SU-DHL-6 (cell line): ENCODE measurements around the gene FUCA1.

Experiments
- H2AFZ ChIP-seq: fragments of 200-600 bp; sonication (generic); 2 replicates; pipeline ENCODE4 v1.6.1; 2014; ENCODE audit warnings: low read depth, mild to moderate bottlenecking, moderate library complexity, mixed read lengths, antibody characterized with exemption, low read length; ENCODE audit not compliant: severe bottlenecking
- H3F3A ChIP-seq: fragments of 200-600 bp; shearing (Covaris generic); 2 replicates; pipeline ENCODE4 v1.6.0; 2016; ENCODE audit warnings: antibody characterized with exemption, mild to moderate bottlenecking; ENCODE audit not compliant: insufficient read depth
- H3K27ac ChIP-seq: fragments of 200-600 bp; sonication (generic); 2 replicates; pipeline ENCODE4 v1.5.1; 2016; ENCODE audit warnings: low read depth, mild to moderate bottlenecking, low read length, moderate library complexity, mixed read lengths
- H3K27me3 ChIP-seq: fragments of 200-600 bp; sonication (generic), shearing (Covaris generic); 2 replicates; pipeline ENCODE4 v1.6.0; 2014; ENCODE audit warnings: mild to moderate bottlenecking, low read length
- H3K36me3 ChIP-seq: fragments of 200-600 bp; sonication (generic); 2 replicates; pipeline ENCODE4 v1.6.1; 2014; ENCODE audit warnings: mild to moderate bottlenecking, low read length, mixed read lengths
- H3K4me2 ChIP-seq: fragments of 300-600, 200-600 bp; shearing (Covaris generic), sonication (generic); 2 replicates; pipeline ENCODE4 v1.6.0; 2014; ENCODE audit warnings: low read length, low read depth, mild to moderate bottlenecking; ENCODE audit not compliant: poor library complexity, severe bottlenecking
- H3K4me3 ChIP-seq: fragments of 200-600 bp; sonication (generic); 2 replicates; pipeline ENCODE4 v1.5.1; 2014; ENCODE audit warnings: antibody characterized with exemption, low read length, mild to moderate bottlenecking, mixed read lengths; ENCODE audit not compliant: insufficient read depth, poor library complexity, severe bottlenecking
- H3K79me2 ChIP-seq: fragments of 200-600 bp; sonication (generic); 2 replicates; pipeline ENCODE4 v1.6.1; 2014; ENCODE audit warnings: mild to moderate bottlenecking, low read length, moderate library complexity; ENCODE audit not compliant: insufficient read depth
- H3K9ac ChIP-seq: fragments of 200-600 bp; sonication (generic); 2 replicates; pipeline ENCODE4 v1.7.0; 2014; ENCODE audit warnings: mild to moderate bottlenecking, low read length
- H3K9me2 ChIP-seq: fragments of 200-600 bp; sonication (generic); replicated peaks from 2 replicates; pipeline ENCODE4 v1.6.1; 2014; ENCODE audit warnings: low read length; ENCODE audit not compliant: insufficient read depth
- H3K9me3 ChIP-seq: fragments of 200-600 bp; sonication (generic); 2 replicates; pipeline ENCODE4 v1.6.1; 2014; ENCODE audit warnings: low read length, mixed read lengths; ENCODE audit not compliant: insufficient read depth
- H4K20me1 ChIP-seq: fragments of 200-600 bp; sonication (generic); 2 replicates; pipeline ENCODE4 v1.6.1; 2014; ENCODE audit warnings: low read depth, mild to moderate bottlenecking, antibody characterized with exemption, low read length, moderate library complexity, mixed read lengths
- EZH2phosphoT487 ChIP-seq: fragments of 200-600 bp; sonication (generic), shearing (Covaris generic); conservative IDR thresholded peaks from 2 replicates; pipeline ENCODE4 v1.6.1; 2018; ENCODE audit warnings: mild to moderate bottlenecking, antibody characterized with exemption, low read length, moderate library complexity, mixed read lengths
- TF ChIP-seq, protein P1 (sequence below): fragments of 200-600 bp; sonication (generic); IDR thresholded peaks from one replicate; pipeline ENCODE4 v1.5.1; 2017; ENCODE audit warnings: antibody characterized with exemption, mild to moderate bottlenecking, low read length, moderate library complexity; ENCODE audit not compliant: insufficient read depth, poor library complexity, severe bottlenecking

The FUCA1 gene

DNA sequence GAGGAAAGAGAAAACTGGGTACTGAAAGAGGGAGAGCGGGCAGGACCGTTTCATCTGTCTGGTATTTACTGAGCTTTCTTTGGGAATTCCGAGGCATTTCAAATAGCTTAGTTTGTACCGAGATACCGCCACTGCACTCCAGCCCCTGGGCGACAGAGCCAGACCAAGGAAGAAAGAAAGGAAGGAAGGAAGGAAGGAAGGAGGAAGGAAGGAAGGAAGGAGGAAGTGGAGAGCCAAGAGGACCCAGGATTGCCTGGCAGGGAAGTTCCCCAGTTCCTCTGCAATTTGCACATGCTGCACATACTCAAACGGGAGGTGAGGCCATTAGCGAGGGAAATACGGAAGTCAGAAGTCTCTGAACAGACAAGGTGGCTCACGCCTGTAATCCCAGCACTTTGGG lies 961 bp upstream of the FUCA1 start:
- H3K27ac ChIP-seq = peak overlapping the region; percentile 72
- H3K36me3 ChIP-seq = no peaks in the 10 kb centered on the region
- peaks cover 7% of the 10 kb centered on the region; the same call in 1 of the 2 replicates for H3F3A ChIP-seq
- H3K9me2 ChIP-seq = no peaks in the 10 kb centered on the region
- no peak overlapping the region for H3K4me3 ChIP-seq
- peaks cover 13% of the 10 kb centered on the region; the same call in 1 of the 2 replicates for H3K79me2 ChIP-seq
- H3K27me3 ChIP-seq = no peaks in the 10 kb centered on the region
- H3K9me3 ChIP-seq = no peaks in the 10 kb centered on the region
- no peaks in the 10 kb centered on the region for H4K20me1 ChIP-seq
- peak overlapping the region; percentile 59 for H3K4me2 ChIP-seq
- H3K9ac ChIP-seq = peak overlapping the region; percentile 65
- no peak overlapping the region for H2AFZ ChIP-seq
- no peak for TF ChIP-seq EZH2phosphoT487
- TF ChIP-seq, protein P1, sequence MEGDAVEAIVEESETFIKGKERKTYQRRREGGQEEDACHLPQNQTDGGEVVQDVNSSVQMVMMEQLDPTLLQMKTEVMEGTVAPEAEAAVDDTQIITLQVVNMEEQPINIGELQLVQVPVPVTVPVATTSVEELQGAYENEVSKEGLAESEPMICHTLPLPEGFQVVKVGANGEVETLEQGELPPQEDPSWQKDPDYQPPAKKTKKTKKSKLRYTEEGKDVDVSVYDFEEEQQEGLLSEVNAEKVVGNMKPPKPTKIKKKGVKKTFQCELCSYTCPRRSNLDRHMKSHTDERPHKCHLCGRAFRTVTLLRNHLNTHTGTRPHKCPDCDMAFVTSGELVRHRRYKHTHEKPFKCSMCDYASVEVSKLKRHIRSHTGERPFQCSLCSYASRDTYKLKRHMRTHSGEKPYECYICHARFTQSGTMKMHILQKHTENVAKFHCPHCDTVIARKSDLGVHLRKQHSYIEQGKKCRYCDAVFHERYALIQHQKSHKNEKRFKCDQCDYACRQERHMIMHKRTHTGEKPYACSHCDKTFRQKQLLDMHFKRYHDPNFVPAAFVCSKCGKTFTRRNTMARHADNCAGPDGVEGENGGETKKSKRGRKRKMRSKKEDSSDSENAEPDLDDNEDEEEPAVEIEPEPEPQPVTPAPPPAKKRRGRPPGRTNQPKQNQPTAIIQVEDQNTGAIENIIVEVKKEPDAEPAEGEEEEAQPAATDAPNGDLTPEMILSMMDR = no peak

DNA sequence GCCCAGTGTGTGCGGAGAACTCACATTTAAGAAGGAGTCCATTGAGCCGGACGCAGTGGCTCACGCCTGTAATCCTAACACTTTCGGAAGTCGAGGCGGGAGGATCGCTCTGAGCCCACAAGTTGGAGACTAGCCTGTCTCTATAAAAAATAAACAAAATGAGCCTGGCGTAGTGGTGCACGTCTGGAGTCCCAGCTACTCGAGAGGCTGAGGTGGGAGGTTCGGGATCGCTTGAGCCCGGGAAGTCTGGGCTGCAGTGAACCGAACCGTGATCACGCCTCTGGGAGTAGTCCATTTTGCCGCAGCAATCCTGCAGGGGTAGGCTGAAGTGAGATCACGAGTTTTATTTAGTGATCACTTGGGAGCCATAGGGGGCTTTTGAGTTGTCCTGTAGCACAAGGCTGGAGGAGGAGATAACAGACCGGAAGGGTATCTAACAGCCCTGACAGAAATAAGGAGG lies 497 bp upstream of the FUCA1 start:
- H3K9me3 ChIP-seq = no peaks in the 10 kb centered on the region
- peak overlapping the region; percentile 59 for H3K4me2 ChIP-seq
- peak overlapping the region; percentile 65 for H3K9ac ChIP-seq
- H3F3A ChIP-seq = peaks cover 7% of the 10 kb centered on the region; the same call in 1 of the 2 replicates
- H2AFZ ChIP-seq = peak overlapping the region; percentile 73
- no peaks in the 10 kb centered on the region for H3K27me3 ChIP-seq
- peaks cover 13% of the 10 kb centered on the region; the same call in 1 of the 2 replicates for H3K79me2 ChIP-seq
- no peaks in the 10 kb centered on the region for H3K9me2 ChIP-seq
- H4K20me1 ChIP-seq = no peaks in the 10 kb centered on the region
- peak overlapping the region; percentile 26 for H3K4me3 ChIP-seq
- peak overlapping the region; percentile 72 for H3K27ac ChIP-seq
- H3K36me3 ChIP-seq = no peaks in the 10 kb centered on the region
- TF ChIP-seq, protein P1 = no peak
- TF ChIP-seq EZH2phosphoT487 = no peak

DNA sequence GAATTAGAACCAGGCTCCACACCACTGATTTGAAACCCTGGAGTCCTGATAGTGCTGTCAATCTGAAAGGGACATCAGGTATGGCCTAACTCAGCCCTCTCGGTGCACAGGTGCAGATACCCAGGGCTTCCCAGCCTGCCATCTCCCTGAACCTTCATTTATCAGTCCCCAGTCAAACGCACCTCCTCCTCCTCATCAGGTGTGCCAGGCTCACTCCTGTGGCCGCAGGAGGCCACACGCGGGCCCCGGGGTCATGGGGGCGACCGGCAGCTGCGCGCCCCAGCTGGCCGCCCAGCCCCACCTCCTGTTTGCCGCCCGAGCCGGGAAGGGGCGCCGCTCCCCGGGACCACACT lies 572 bp downstream of the FUCA1 start:
- Histone ChIP-seq H3K4me2 (peak overlapping the region; percentile 88), H3K36me3 (peaks cover 7% of the 10 kb centered on the region; the same call in 1 of the 2 replicates), H3K27me3 (no peaks in the 10 kb centered on the region), H3K9me3 (no peaks in the 10 kb centered on the region), H3K9ac (peak overlapping the region; percentile 65), H4K20me1 (no peaks in the 10 kb centered on the region), H3F3A (peaks cover 7% of the 10 kb centered on the region; the same call in 1 of the 2 replicates), H3K4me3 (peak overlapping the region; percentile 59), H2AFZ (peak overlapping the region; percentile 48), H3K9me2 (no peaks in the 10 kb centered on the region), H3K79me2 (peaks cover 13% of the 10 kb centered on the region; the same call in 1 of the 2 replicates), H3K27ac (no peak overlapping the region)
- TF ChIP-seq, protein P1 = no peak
- no peak for TF ChIP-seq EZH2phosphoT487
